HepG2 (cell line): ENCODE results near the gene NECTIN2. TPM values are rescaled to one million over a fixed set of nuclear protein-coding genes. Genes with fewer than 3 reads are reported as not detected.

Source experiments
- AGO2 ChIP-seq: fragments of 200-400 bp; formaldehyde crosslinking; optimal IDR thresholded peaks from 2 replicates; pipeline ENCODE3; 2017; ENCODE audit warnings: mild to moderate bottlenecking, low read depth, low read length, moderate library complexity
- DNMT3B ChIP-seq: conservative IDR thresholded peaks from 2 replicates; pipeline ENCODE4 v1.6.1; 2016; ENCODE audit warnings: missing biosample characterization, control low read depth
- GZF1 ChIP-seq: sonication (generic); formaldehyde crosslinking; IDR thresholded peaks from 2 replicates; pipeline ENCODE4 v1.5.1; 2020; ENCODE audit warnings: mild to moderate bottlenecking, missing genetic modification reagents
- HNRNPL ChIP-seq: fragments of 200-400 bp; formaldehyde crosslinking; IDR thresholded peaks from 2 replicates; pipeline ENCODE4 v1.6.1; 2017; ENCODE audit warnings: mild to moderate bottlenecking, low read depth, low read length
- KLF13 ChIP-seq: sonication (generic); formaldehyde crosslinking; IDR thresholded peaks from 2 replicates; pipeline ENCODE4 v1.4.0; 2020; ENCODE audit warnings: mild to moderate bottlenecking, missing genetic modification reagents
- MED1 ChIP-seq: sonication (generic); formaldehyde crosslinking; IDR thresholded peaks from 2 replicates; pipeline ENCODE4 v1.4.0; 2020; ENCODE audit warnings: missing genetic modification reagents
- MED13 ChIP-seq: sonication (generic); formaldehyde crosslinking; IDR thresholded peaks from 2 replicates; pipeline ENCODE4 v1.5.0; 2020; ENCODE audit warnings: missing genetic modification reagents
- MYC ChIP-seq: sonication (generic); formaldehyde crosslinking; IDR thresholded peaks from 2 replicates; pipeline ENCODE4 v1.9.0; 2021; ENCODE audit warnings: missing genetic modification reagents, borderline replicate concordance
- NFYB ChIP-seq: sonication (generic); formaldehyde crosslinking; IDR thresholded peaks from 2 replicates; pipeline ENCODE4 v1.4.0; 2020; ENCODE audit warnings: missing genetic modification reagents
- PHF21A ChIP-seq: sonication (generic); formaldehyde crosslinking; IDR thresholded peaks from 2 replicates; pipeline ENCODE4 v1.5.0; 2020; ENCODE audit warnings: mild to moderate bottlenecking, missing genetic modification reagents
- RARA ChIP-seq: IDR thresholded peaks from 2 replicates; pipeline ENCODE4 v1.6.1; 2016; ENCODE audit warnings: missing genetic modification reagents, missing compliant biosample characterization
- SP4 ChIP-seq: sonication (generic); formaldehyde crosslinking; IDR thresholded peaks from 2 replicates; pipeline ENCODE4 v1.8.1; 2023; ENCODE audit warnings: mild to moderate bottlenecking, missing genetic modification reagents
- TAF1 ChIP-seq: sonication (generic); formaldehyde crosslinking; IDR thresholded peaks from 2 replicates; pipeline ENCODE4 v1.4.0; 2020; ENCODE audit warnings: missing genetic modification reagents
- THAP11 ChIP-seq: IDR thresholded peaks from 2 replicates; pipeline ENCODE4 v1.6.1; 2016; ENCODE audit warnings: missing biosample characterization, missing genetic modification reagents
- ZNF563 ChIP-seq: sonication (generic); formaldehyde crosslinking; IDR thresholded peaks from 2 replicates; pipeline ENCODE4 v1.8.0; 2022; ENCODE audit warnings: mild to moderate bottlenecking, moderate library complexity, missing genetic modification reagents
- polyA plus RNA-seq, 8 experiments: library from polyadenylated mRNA; depleted of rRNA in 3 of 8; stranded (reverse) in 7 of 8; unstranded in 1 of 8; fragments of >200 nt; fragmentation: Illumina TruSeq in 4 of 8; extraction: Trizol in 4 of 8; gene quantifications; 2 replicates each; pipeline versions ENCODE4 v1.2.1 to v1.2.3, GENCODE V29; 2011 to 2016; ENCODE audit warnings: low read depth in 4 of 8, missing spikeins in 1 of 8, mixed read lengths in 1 of 8; ENCODE audit not compliant: insufficient read depth in 1 of 8
- total RNA-seq, 5 experiments: library from RNA; depleted of rRNA; stranded (reverse); fragments of >200 nt; fragmentation: Illumina TruSeq; extraction: Trizol; gene quantifications; 2 replicates each; pipeline ENCODE4 v1.2.3, GENCODE V29; 2016; ENCODE audit warnings: low read depth in 1 of 5
- TF ChIP-seq, protein P1 (sequence below): sonication (generic); formaldehyde crosslinking; IDR thresholded peaks from 2 replicates; pipeline ENCODE4 v1.4.0; 2020; ENCODE audit warnings: missing genetic modification reagents
- TF ChIP-seq, protein P2 (sequence below): sonication (generic); formaldehyde crosslinking; IDR thresholded peaks from 2 replicates; pipeline ENCODE4 v1.5.0; 2020; ENCODE audit warnings: mild to moderate bottlenecking, missing genetic modification reagents, borderline replicate concordance
- TF ChIP-seq, protein P3 (sequence below): IDR thresholded peaks from 2 replicates; pipeline ENCODE4 v1.6.1; 2016

The NECTIN2 gene
- total and polyA plus RNA-seq, 2 of the 13 experiments (the other 11 are each of a cell fraction or from before 2014, with no cell fraction given): 75.4 to 114 TPM

DNA sequence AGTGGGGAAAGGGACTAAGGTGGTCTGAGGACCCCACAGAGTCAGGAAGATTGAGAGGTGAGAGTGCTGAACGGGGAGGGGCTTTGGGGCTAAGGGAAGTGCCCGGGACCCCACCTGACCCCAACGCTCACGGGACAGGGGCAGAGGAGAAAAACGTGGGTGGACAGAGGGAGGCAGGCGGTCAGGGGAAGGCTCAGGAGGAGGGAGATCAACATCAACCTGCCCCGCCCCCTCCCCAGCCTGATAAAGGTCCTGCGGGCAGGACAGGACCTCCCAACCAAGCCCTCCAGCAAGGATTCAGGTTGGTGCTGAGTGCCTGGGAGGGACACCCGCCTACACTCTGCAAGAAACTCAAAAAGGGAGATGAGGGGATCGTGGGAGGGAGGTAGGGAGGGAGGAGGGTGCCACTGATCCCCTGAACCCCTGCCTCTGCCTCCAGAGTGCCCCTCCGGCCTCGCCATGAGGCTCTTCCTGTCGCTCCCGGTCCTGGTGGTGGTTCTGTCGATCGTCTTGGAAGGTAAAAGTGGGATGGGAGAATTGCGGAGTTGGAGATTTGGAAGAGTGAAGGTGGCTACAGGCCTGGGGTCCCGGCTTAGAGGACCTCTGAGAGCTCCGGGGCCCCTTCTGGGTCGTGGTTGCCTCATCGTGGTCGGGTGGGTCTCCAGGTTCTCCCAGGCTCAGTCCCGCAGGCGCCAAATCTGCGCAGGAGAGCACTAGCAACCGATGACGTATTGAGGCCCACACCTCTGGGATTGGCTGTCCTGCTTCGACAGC is 68.5 kb downstream of the NECTIN2 start, which contains the start of gene APOC1 (continued):
- peak; percentile 18 for TF ChIP-seq MED1
- TF ChIP-seq, protein P1, sequence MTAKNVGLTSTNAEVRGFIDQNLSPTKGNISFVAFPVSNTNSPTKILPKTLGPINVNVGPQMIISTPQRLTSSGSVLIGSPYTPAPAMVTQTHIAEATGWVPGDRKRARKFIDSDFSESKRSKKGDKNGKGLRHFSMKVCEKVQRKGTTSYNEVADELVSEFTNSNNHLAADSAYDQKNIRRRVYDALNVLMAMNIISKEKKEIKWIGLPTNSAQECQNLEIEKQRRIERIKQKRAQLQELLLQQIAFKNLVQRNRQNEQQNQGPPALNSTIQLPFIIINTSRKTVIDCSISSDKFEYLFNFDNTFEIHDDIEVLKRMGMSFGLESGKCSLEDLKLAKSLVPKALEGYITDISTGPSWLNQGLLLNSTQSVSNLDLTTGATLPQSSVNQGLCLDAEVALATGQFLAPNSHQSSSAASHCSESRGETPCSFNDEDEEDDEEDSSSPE (CRISPR knock-in tag): 0 out of 2 replicates have a peak, but pooled peaks have one; percentile 31
- TF ChIP-seq SP4 (CRISPR knock-in tag): 0 out of 2 replicates have a peak, but pooled peaks have one; percentile 14
- TF ChIP-seq, protein P2, sequence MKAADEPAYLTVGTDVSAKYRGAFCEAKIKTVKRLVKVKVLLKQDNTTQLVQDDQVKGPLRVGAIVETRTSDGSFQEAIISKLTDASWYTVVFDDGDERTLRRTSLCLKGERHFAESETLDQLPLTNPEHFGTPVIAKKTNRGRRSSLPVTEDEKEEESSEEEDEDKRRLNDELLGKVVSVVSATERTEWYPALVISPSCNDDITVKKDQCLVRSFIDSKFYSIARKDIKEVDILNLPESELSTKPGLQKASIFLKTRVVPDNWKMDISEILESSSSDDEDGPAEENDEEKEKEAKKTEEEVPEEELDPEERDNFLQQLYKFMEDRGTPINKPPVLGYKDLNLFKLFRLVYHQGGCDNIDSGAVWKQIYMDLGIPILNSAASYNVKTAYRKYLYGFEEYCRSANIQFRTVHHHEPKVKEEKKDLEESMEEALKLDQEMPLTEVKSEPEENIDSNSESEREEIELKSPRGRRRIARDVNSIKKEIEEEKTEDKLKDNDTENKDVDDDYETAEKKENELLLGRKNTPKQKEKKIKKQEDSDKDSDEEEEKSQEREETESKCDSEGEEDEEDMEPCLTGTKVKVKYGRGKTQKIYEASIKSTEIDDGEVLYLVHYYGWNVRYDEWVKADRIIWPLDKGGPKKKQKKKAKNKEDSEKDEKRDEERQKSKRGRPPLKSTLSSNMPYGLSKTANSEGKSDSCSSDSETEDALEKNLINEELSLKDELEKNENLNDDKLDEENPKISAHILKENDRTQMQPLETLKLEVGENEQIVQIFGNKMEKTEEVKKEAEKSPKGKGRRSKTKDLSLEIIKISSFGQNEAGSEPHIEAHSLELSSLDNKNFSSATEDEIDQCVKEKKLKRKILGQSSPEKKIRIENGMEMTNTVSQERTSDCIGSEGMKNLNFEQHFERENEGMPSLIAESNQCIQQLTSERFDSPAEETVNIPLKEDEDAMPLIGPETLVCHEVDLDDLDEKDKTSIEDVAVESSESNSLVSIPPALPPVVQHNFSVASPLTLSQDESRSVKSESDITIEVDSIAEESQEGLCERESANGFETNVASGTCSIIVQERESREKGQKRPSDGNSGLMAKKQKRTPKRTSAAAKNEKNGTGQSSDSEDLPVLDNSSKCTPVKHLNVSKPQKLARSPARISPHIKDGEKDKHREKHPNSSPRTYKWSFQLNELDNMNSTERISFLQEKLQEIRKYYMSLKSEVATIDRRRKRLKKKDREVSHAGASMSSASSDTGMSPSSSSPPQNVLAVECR (CRISPR knock-in tag): peak; percentile 55; the same call in 1 of the 2 replicates
- peak; percentile 66 for TF ChIP-seq ZNF563
- TF ChIP-seq TAF1 (CRISPR knock-in tag): peak; percentile 61
- TF ChIP-seq MED13 (CRISPR knock-in tag): peak; percentile 24; the same call in 1 of the 2 replicates
- peak; percentile 78 for TF ChIP-seq HNRNPL
- TF ChIP-seq AGO2: peak; percentile 53
- TF ChIP-seq NFYB: peak; percentile 96
- peak; percentile 51 for TF ChIP-seq MYC
- TF ChIP-seq PHF21A (CRISPR knock-in tag): peak; percentile 28; the same call in 1 of the 2 replicates
- peak; percentile 42; the same call in 1 of the 2 replicates for TF ChIP-seq THAP11 (CRISPR knock-in tag)
- 0 out of 2 replicates have a peak, but pooled peaks have one; percentile 26 for TF ChIP-seq GZF1 (CRISPR knock-in tag)
- TF ChIP-seq RARA (CRISPR knock-in tag): peak; percentile 39; the same call in 1 of the 2 replicates
- 0 out of 2 replicates have a peak, but pooled peaks have one; percentile 3 for TF ChIP-seq DNMT3B (CRISPR knock-in tag)
- TF ChIP-seq KLF13 (CRISPR knock-in tag): 0 out of 2 replicates have a peak, but pooled peaks have one; percentile 45
- TF ChIP-seq, protein P3, sequence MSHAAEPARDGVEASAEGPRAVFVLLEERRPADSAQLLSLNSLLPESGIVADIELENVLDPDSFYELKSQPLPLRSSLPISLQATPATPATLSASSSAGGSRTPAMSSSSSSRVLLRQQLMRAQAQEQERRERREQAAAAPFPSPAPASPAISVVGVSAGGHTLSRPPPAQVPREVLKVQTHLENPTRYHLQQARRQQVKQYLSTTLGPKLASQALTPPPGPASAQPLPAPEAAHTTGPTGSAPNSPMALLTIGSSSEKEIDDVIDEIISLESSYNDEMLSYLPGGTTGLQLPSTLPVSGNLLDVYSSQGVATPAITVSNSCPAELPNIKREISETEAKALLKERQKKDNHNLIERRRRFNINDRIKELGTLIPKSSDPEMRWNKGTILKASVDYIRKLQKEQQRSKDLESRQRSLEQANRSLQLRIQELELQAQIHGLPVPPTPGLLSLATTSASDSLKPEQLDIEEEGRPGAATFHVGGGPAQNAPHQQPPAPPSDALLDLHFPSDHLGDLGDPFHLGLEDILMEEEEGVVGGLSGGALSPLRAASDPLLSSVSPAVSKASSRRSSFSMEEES: peak; percentile 36; the same call in 1 of the 2 replicates
